ENCODE data around the gene AFAP1. TPM values are rescaled to one million over a fixed set of nuclear protein-coding genes. Genes with fewer than 3 reads are reported as not detected.

Gene AFAP1
- total and polyA plus RNA-seq, 2 donors (not counting 1 experiment from before 2014, with no cell fraction given) = 0.03 to 0.44 TPM

GRCh38 chr4:7786040-7786439 is 153.6 kb downstream of the AFAP1 start:
- intact Hi-C loops (cut with micrococcal nuclease) = no loop called here
- H3K4me3 Mint-ChIP-seq = no peak overlapping the region
- ChIA-PET CTCF (no interaction called here), POLR2A (no interaction called here)
- no peaks in the 10 kb centered on the region for H3K4me1 Mint-ChIP-seq
- peaks cover 17% of the 10 kb centered on the region for H3K27me3 Mint-ChIP-seq
- no peaks in the 10 kb centered on the region for H4K20me1 ChIP-seq (ENCODE audit: control insufficient read depth, insufficient read depth, low read length, poor library complexity, severe bottlenecking)
- DNase-seq = no peak
- ATAC-seq (ENCODE audit: low read depth) = no peak
- H3K79me2 ChIP-seq (ENCODE audit: control insufficient read depth, insufficient read depth, low read length) = no peaks in the 10 kb centered on the region
- no peaks in the 10 kb centered on the region for H3K4me1 ChIP-seq (ENCODE audit: control insufficient read depth in 2 of 2, insufficient read depth in 2 of 2, low read length in 2 of 2)
- no peak overlapping the region for H2AFZ ChIP-seq (ENCODE audit: insufficient read depth, low read depth, low read length, poor library complexity, severe bottlenecking)
- H3K4me2 ChIP-seq (replicated peaks; ENCODE audit: low read depth, low read length, poor library complexity, severe bottlenecking) = no peak overlapping the region
- H3K9ac ChIP-seq (ENCODE audit: low read length) = no peak overlapping the region
- TF ChIP-seq, protein P1, sequence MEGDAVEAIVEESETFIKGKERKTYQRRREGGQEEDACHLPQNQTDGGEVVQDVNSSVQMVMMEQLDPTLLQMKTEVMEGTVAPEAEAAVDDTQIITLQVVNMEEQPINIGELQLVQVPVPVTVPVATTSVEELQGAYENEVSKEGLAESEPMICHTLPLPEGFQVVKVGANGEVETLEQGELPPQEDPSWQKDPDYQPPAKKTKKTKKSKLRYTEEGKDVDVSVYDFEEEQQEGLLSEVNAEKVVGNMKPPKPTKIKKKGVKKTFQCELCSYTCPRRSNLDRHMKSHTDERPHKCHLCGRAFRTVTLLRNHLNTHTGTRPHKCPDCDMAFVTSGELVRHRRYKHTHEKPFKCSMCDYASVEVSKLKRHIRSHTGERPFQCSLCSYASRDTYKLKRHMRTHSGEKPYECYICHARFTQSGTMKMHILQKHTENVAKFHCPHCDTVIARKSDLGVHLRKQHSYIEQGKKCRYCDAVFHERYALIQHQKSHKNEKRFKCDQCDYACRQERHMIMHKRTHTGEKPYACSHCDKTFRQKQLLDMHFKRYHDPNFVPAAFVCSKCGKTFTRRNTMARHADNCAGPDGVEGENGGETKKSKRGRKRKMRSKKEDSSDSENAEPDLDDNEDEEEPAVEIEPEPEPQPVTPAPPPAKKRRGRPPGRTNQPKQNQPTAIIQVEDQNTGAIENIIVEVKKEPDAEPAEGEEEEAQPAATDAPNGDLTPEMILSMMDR (IDR thresholded peaks at IDR 0.05) = no peak
- no peak for TF ChIP-seq EZH2 (IDR thresholded peaks at IDR 0.05; ENCODE audit: borderline replicate concordance, insufficient read depth, low read depth, low read length, poor library complexity, severe bottlenecking)
- no peaks in the 10 kb centered on the region for H3K36me3 ChIP-seq (replicated peaks in 1 of 2; ENCODE audit: control extremely low read depth in 1 of 2, control insufficient read depth in 1 of 2, extremely low read depth in 1 of 2, insufficient read depth in 2 of 2, low read length in 1 of 2)
- H3K27me3 ChIP-seq (replicated peaks in 1 of 4; ENCODE audit: control extremely low read depth in 1 of 4, control insufficient read depth in 3 of 4, insufficient read depth in 4 of 4, low read length in 3 of 4) = no peaks in the 10 kb centered on the region
- H3K9me3 Mint-ChIP-seq (ENCODE audit: insufficient read depth) = no peaks in the 10 kb centered on the region
- H3K27ac Mint-ChIP-seq = no peak overlapping the region
- no CpG with 5 or more reads among the region's 10 CpGs for WGBS (ENCODE audit: insufficient coverage)
- H3K4me3 ChIP-seq (ENCODE audit: control extremely low read depth in 1 of 5, extremely low read depth in 1 of 5, insufficient read depth in 1 of 5, low read depth in 2 of 5, low read length in 4 of 5) = no peak overlapping the region
- no peaks in the 10 kb centered on the region for H3K9me3 ChIP-seq (ENCODE audit: control extremely low read depth in 1 of 3, control insufficient read depth in 2 of 3, insufficient read depth in 1 of 3, low read length in 2 of 3)
- H3K27ac ChIP-seq (ENCODE audit: low read length in 2 of 2) = no peak overlapping the region

DNA sequence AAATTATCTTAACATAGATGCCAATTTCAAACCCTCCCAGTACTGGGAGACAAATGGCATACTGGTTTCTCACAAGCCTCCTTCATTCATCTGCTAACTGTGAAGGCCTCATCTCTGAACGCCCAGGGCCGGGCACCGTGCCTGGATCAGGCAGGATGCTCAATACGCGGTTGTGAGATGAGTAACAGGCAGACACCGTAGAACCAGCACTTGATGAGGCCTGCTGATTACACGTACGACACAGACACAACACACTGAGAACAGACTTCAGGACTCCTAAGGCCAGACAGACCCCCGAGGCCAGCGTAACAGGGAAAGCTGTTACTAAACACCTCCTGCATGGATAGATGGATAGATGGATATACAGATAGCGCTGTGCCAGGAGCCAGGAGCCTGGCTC is 154.6 kb downstream of the AFAP1 start:
- no peak overlapping the region for H3K4me2 ChIP-seq (replicated peaks; ENCODE audit: low read depth, low read length, poor library complexity, severe bottlenecking)
- DNase-seq = no peak
- no peaks in the 10 kb centered on the region for H3K9me3 Mint-ChIP-seq (ENCODE audit: insufficient read depth)

More for the DNA sequence above, 154.6 kb downstream of the AFAP1 start:
- peaks cover 14% of the 10 kb centered on the region for H3K27me3 Mint-ChIP-seq
- Histone ChIP-seq H2AFZ (ENCODE audit: insufficient read depth, low read depth, low read length, poor library complexity, severe bottlenecking) (no peak overlapping the region), H3K4me1 (ENCODE audit: control insufficient read depth in 2 of 2, insufficient read depth in 2 of 2, low read length in 2 of 2) (no peaks in the 10 kb centered on the region), H3K4me3 (ENCODE audit: control extremely low read depth in 1 of 5, extremely low read depth in 1 of 5, insufficient read depth in 1 of 5, low read depth in 2 of 5, low read length in 4 of 5) (no peak overlapping the region), H3K27me3 (replicated peaks in 1 of 4; ENCODE audit: control extremely low read depth in 1 of 4, control insufficient read depth in 3 of 4, insufficient read depth in 4 of 4, low read length in 3 of 4) (no peaks in the 10 kb centered on the region), H3K79me2 (ENCODE audit: control insufficient read depth, insufficient read depth, low read length) (no peaks in the 10 kb centered on the region), H3K9ac (ENCODE audit: low read length) (no peak overlapping the region), H3K9me3 (ENCODE audit: control extremely low read depth in 1 of 3, control insufficient read depth in 2 of 3, insufficient read depth in 1 of 3, low read length in 2 of 3) (no peaks in the 10 kb centered on the region), H3K27ac (ENCODE audit: low read length in 2 of 2) (no peak overlapping the region), H3K36me3 (replicated peaks in 1 of 2; ENCODE audit: control extremely low read depth in 1 of 2, control insufficient read depth in 1 of 2, extremely low read depth in 1 of 2, insufficient read depth in 2 of 2, low read length in 1 of 2) (no peaks in the 10 kb centered on the region), H4K20me1 (ENCODE audit: control insufficient read depth, insufficient read depth, low read length, poor library complexity, severe bottlenecking) (no peaks in the 10 kb centered on the region)
- no peak for ATAC-seq (ENCODE audit: low read depth)
- 97% methylated on average over 6 of the region's 11 CpGs for WGBS (ENCODE audit: insufficient coverage)
- ChIA-PET POLR2A (no interaction called here), CTCF (no interaction called here)
- no peak overlapping the region for H3K27ac Mint-ChIP-seq
- no peak overlapping the region for H3K4me3 Mint-ChIP-seq
- H3K4me1 Mint-ChIP-seq = no peaks in the 10 kb centered on the region
- TF ChIP-seq EZH2 (IDR thresholded peaks at IDR 0.05; ENCODE audit: borderline replicate concordance, insufficient read depth, low read depth, low read length, poor library complexity, severe bottlenecking) = no peak
- TF ChIP-seq, protein P1 (IDR thresholded peaks at IDR 0.05) = no peak
- intact Hi-C loops (cut with micrococcal nuclease) = no loop called here

Measured in B cell (primary cell).